HEK293 (cell line): ENCODE data around the gene COL9A1.

ENCODE experiments used
- CTCF ChIA-PET: fragments of 350-600 bp; formaldehyde crosslinking; extraction: SDS; loops from one replicate; lab custom pipeline; 2021; ENCODE audit warnings: antibody characterized with exemption; lab: Yijun Ruan, JAX
- POLR2A ChIA-PET: fragments of 300-600 bp; formaldehyde crosslinking; extraction: SDS; loops from one replicate; lab custom pipeline; 2020; ENCODE audit warnings: antibody characterized with exemption, inconsistent platforms; lab: Yijun Ruan, JAX
- H3K27ac ChIP-seq: fragments of 200-500 bp; sonication (Bioruptor generic); 2 replicates; pipeline ENCODE4 v1.5.1; 2014; ENCODE audit warnings: low read depth, low read length, control low read depth, inconsistent platforms; ENCODE audit errors: extremely low read depth
- H3K36me3 ChIP-seq, 2 experiments: fragments of 200-500 bp in 1 of 2; sonication (Bioruptor generic) in 1 of 2; 1 replicate in 1 of 2; 2 replicates in 1 of 2; pipeline ENCODE4 v1.5.1; 2014 to 2017; ENCODE audit warnings: inconsistent platforms in 2 of 2, low read length in 2 of 2; ENCODE audit not compliant: control insufficient read depth in 2 of 2, insufficient read depth in 1 of 2
- H3K4me1 ChIP-seq: fragments of 200-500 bp; sonication (Bioruptor generic); 2 replicates; pipeline ENCODE4 v1.5.1; 2014; ENCODE audit warnings: mild to moderate bottlenecking, low read length, inconsistent platforms; ENCODE audit not compliant: control insufficient read depth, insufficient read depth
- H3K4me3 ChIP-seq: 2 replicates; pipeline ENCODE4 v1.5.1; 2011; ENCODE audit warnings: low read depth, mild to moderate bottlenecking, control low read depth, low read length, moderate library complexity
- H3K9me3 ChIP-seq: fragments of 200-500 bp; sonication (Bioruptor generic); 2 replicates; pipeline ENCODE4 v1.5.1; 2014; ENCODE audit warnings: low read depth, low read length, inconsistent platforms; ENCODE audit not compliant: control insufficient read depth, insufficient read depth
- BCL6B ChIP-seq: fragments of 450-650 bp; formaldehyde crosslinking; IDR thresholded peaks from 2 replicates; pipeline ENCODE4 v1.5.1; 2017; ENCODE audit warnings: missing biosample characterization, missing genetic modification characterization
- HOXA7 ChIP-seq: sonication (generic); formaldehyde crosslinking; IDR thresholded peaks from 2 replicates; pipeline ENCODE4 v1.8.1; 2022; ENCODE audit warnings: missing genetic modification reagents, borderline replicate concordance
- KLF8 ChIP-seq: fragments of 450-650 bp; formaldehyde crosslinking; IDR thresholded peaks from 2 replicates; pipeline ENCODE4 v1.5.1; 2016; ENCODE audit warnings: missing biosample characterization, missing genetic modification characterization
- PRDM6 ChIP-seq: fragments of 450-650 bp; formaldehyde crosslinking; IDR thresholded peaks from 2 replicates; pipeline ENCODE4 v1.5.1; 2017; ENCODE audit warnings: missing biosample characterization, missing genetic modification characterization
- SALL2 ChIP-seq: fragments of 450-650 bp; formaldehyde crosslinking; IDR thresholded peaks from 2 replicates; pipeline ENCODE4 v1.5.0; 2017; ENCODE audit warnings: missing biosample characterization, mild to moderate bottlenecking, missing genetic modification characterization, borderline replicate concordance
- SCRT1 ChIP-seq: fragments of 450-650 bp; formaldehyde crosslinking; IDR thresholded peaks from 2 replicates; pipeline ENCODE4 v1.5.1; 2016; ENCODE audit warnings: missing biosample characterization, missing genetic modification characterization, borderline replicate concordance
- SP3 ChIP-seq: fragments of 450-650 bp; formaldehyde crosslinking; IDR thresholded peaks from 2 replicates; pipeline ENCODE4 v1.5.1; 2016; ENCODE audit warnings: missing biosample characterization, missing genetic modification characterization
- TSHZ1 ChIP-seq: fragments of 450-650 bp; formaldehyde crosslinking; IDR thresholded peaks from 2 replicates; pipeline ENCODE4 v1.5.1; 2016; ENCODE audit warnings: missing biosample characterization, missing genetic modification characterization, borderline replicate concordance
- ZBTB26 ChIP-seq: fragments of 450-650 bp; formaldehyde crosslinking; optimal IDR thresholded peaks from 2 replicates; pipeline ENCODE3; 2016; ENCODE audit warnings: missing biosample characterization, mild to moderate bottlenecking, missing genetic modification characterization
- ZEB2 ChIP-seq: fragments of 450-650 bp; formaldehyde crosslinking; IDR thresholded peaks from 2 replicates; pipeline ENCODE4 v1.5.1; 2016; ENCODE audit warnings: missing biosample characterization, missing genetic modification characterization
- ZFP37 ChIP-seq: fragments of 450-650 bp; formaldehyde crosslinking; IDR thresholded peaks from 2 replicates; pipeline ENCODE4 v1.5.1; 2016; ENCODE audit warnings: missing biosample characterization, missing genetic modification characterization
- ZNF121 ChIP-seq: fragments of 450-650 bp; formaldehyde crosslinking; IDR thresholded peaks from 2 replicates; pipeline ENCODE4 v1.5.1; 2016; ENCODE audit warnings: missing biosample characterization, missing genetic modification characterization
- ZNF155 ChIP-seq: fragments of 450-650 bp; formaldehyde crosslinking; IDR thresholded peaks from 2 replicates; pipeline ENCODE4 v1.5.1; 2016; ENCODE audit warnings: missing biosample characterization, missing genetic modification characterization
- ZNF174 ChIP-seq: fragments of 450-650 bp; formaldehyde crosslinking; IDR thresholded peaks from 2 replicates; pipeline ENCODE4 v1.5.0; 2017; ENCODE audit warnings: missing biosample characterization, mild to moderate bottlenecking, missing genetic modification characterization
- ZNF184 ChIP-seq: fragments of 450-650 bp; IDR thresholded peaks from 2 replicates; pipeline ENCODE4 v1.5.1; 2018; ENCODE audit warnings: missing biosample characterization, mild to moderate bottlenecking, missing genetic modification characterization
- ZNF394 ChIP-seq: fragments of 450-650 bp; formaldehyde crosslinking; IDR thresholded peaks from 2 replicates; pipeline ENCODE4 v1.5.1; 2016; ENCODE audit warnings: missing biosample characterization, missing genetic modification characterization, mild to moderate bottlenecking, moderate library complexity, borderline replicate concordance
- ZNF518A ChIP-seq: fragments of 450-650 bp; formaldehyde crosslinking; conservative IDR thresholded peaks from 2 replicates; pipeline ENCODE4 v1.5.1; 2016; ENCODE audit warnings: low read depth, missing biosample characterization, missing genetic modification characterization
- ZNF610 ChIP-seq: fragments of 450-650 bp; formaldehyde crosslinking; IDR thresholded peaks from 2 replicates; pipeline ENCODE4 v1.5.1; 2016; ENCODE audit warnings: missing biosample characterization, missing genetic modification characterization, borderline replicate concordance
- ZNF660 ChIP-seq: fragments of 450-650 bp; IDR thresholded peaks from 2 replicates; pipeline ENCODE4 v1.5.1; 2018; ENCODE audit warnings: missing biosample characterization, mild to moderate bottlenecking, missing genetic modification characterization

Gene COL9A1

GRCh38 chr6:70270287-70271005 is 32.4 kb downstream of the COL9A1 start (continued):
- TF ChIP-seq TSHZ1 (tag by site-specific recombination), result peak; percentile 54; the same call in 1 of the 2 replicates

- ChIA-PET POLR2A (no interaction called here), CTCF (interaction anchor here (1.2 kb wide), 1 partner anchor 107 kb away, joined by 3 read pairs; no protein-coding TSS in a partner anchor)
- H3K4me1 ChIP-seq, result peaks cover 4% of the 10 kb centered on the region; the same call in 1 of the 2 replicates
- no peaks in the 10 kb centered on the region for H3K9me3 ChIP-seq
- no peaks in the 10 kb centered on the region for H3K36me3 ChIP-seq
- H3K27ac ChIP-seq, result no peak overlapping the region
- TF ChIP-seq ZNF394 (tag by site-specific recombination), result no peak
- no peak for TF ChIP-seq ZBTB26 (tag by site-specific recombination)
- no peak for TF ChIP-seq BCL6B (tag by site-specific recombination)
- no peak for TF ChIP-seq ZFP37 (tag by site-specific recombination)
- TF ChIP-seq PRDM6 (tag by site-specific recombination), result peak; percentile 56
- TF ChIP-seq SALL2 (tag by site-specific recombination), result no peak
- TF ChIP-seq ZNF660 (tag by site-specific recombination), result no peak
- no peak overlapping the region for H3K4me3 ChIP-seq
Measured at GRCh38 chr6:70266142-70266541, 36.7 kb downstream of the COL9A1 start.

GRCh38 chr6:70264306-70264705 is 38.6 kb downstream of the COL9A1 start:
- ChIA-PET CTCF (no interaction called here), POLR2A (no interaction called here)
- Histone ChIP-seq H3K27ac (no peak overlapping the region), H3K4me3 (no peak overlapping the region), H3K4me1 (no peaks in the 10 kb centered on the region), H3K9me3 (no peaks in the 10 kb centered on the region), H3K36me3 (no peaks in the 10 kb centered on the region)
- TF ChIP-seq HOXA7 (CRISPR knock-in tag) (no peak), ZNF174 (no peak), ZNF518A (no peak), SP3 (tag by site-specific recombination) (no peak), ZEB2 (no peak), KLF8 (no peak), SCRT1 (tag by site-specific recombination) (no peak), ZNF184 (tag by site-specific recombination) (no peak), ZNF610 (tag by site-specific recombination) (no peak), ZNF155 (tag by site-specific recombination) (no peak), ZNF121 (tag by site-specific recombination) (no peak)
